RPMI8226 (cell line): ENCODE measurements around the gene LGALSL.

Source experiments
- DNase-seq: peaks from one replicate; pipeline ENCODE4 v3.0.0-alpha.2; 2015

Gene LGALSL

DNA sequence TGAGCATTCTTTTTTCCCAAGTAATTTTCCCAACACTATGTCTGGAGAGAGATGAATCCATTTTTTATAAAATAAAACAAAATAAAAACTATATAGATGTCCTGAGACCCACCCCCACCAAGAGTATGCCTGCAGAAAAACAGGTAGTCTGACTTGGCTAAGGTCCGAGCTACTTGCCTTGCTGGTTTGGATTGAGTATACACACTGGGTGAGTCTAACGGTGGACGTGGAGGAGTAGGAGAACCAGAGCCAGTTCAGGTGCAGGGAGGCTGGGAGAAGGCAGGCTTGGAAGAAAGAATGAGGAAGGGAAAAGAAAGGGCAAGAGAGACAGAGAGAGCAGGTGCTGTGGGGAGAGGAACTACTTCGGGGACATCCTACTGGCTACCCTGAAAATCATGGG, 48.9 kb downstream of the LGALSL start:
- DNase-seq: no peak

- DNase-seq: no peak
Observed at GRCh38 chr2:64504774-64505720, 51.1 kb downstream of the LGALSL start.

- DNase-seq: no peak
Observed at GRCh38 chr2:64506686-64507085, 52.7 kb downstream of the LGALSL start.
